ENCODE data around the gene NRG3. TPM values are rescaled to one million over a fixed set of nuclear protein-coding genes. Genes with fewer than 3 reads are reported as not detected.

The NRG3 gene
- total RNA-seq, 1 donor from 2014 or later: 32.2 TPM

DNA sequence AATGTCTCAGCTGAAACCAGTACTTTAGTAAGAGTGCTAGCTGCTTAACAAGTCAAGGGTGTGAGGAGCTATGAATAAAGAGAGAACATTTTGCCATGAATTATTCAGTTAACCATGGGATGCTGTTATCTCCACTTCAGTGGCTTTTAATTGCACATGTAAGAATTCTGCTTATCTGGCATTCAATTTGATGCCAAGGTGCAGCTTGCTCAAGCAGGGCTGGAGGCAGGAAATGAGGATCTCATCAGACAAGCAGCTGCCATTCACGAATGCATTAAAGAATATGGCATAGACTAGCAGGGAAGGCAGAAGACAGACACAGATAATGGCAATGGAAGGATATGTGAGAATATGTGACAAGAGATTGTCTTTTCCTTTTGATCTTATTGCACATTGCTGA lies 697.8 kb downstream of the NRG3 start:
- TF ChIP-seq CTCF (IDR thresholded peaks at IDR 0.05; ENCODE audit: unreplicated experiment): no peak
- no peaks in the 10 kb centered on the region for H3K27me3 Mint-ChIP-seq
- H3K4me1 Mint-ChIP-seq (ENCODE audit: low read depth): peaks cover 5% of the 10 kb centered on the region
- DNase-seq (ENCODE audit: low spot score, unreplicated experiment): no peak
- no peak overlapping the region for H3K4me3 Mint-ChIP-seq (ENCODE audit: low read depth)
- H3K36me3 Mint-ChIP-seq (ENCODE audit: insufficient read depth): no peaks in the 10 kb centered on the region
- H3K27ac Mint-ChIP-seq: no peak overlapping the region
- no peaks in the 10 kb centered on the region for H3K9me3 Mint-ChIP-seq (ENCODE audit: low read depth)

DNA sequence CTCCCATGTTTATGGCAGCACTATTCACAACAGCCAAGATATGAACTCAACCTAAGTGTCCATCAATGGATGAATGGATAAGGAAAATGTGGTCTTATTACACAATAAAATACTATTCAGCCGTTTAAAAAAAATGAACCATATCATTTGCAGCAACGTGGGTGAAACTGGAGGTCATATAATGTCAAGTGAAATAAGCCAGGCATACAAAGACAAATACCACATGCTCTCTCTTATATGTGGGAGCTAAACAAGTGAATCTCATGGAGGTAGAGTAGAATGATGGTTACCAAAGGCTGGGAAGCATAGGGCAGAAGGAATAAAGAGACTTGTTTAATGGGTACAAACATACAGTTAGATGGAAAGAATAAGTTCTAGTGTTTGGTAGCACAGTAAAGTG lies 699.1 kb downstream of the NRG3 start:
- H3K4me3 Mint-ChIP-seq (ENCODE audit: low read depth): no peak overlapping the region
- no peaks in the 10 kb centered on the region for H3K36me3 Mint-ChIP-seq (ENCODE audit: insufficient read depth)
- H3K27ac Mint-ChIP-seq: no peak overlapping the region
- H3K27me3 Mint-ChIP-seq: no peaks in the 10 kb centered on the region
- TF ChIP-seq CTCF (IDR thresholded peaks at IDR 0.05; ENCODE audit: unreplicated experiment): no peak
- H3K9me3 Mint-ChIP-seq (ENCODE audit: low read depth): no peaks in the 10 kb centered on the region
- no peak for DNase-seq (ENCODE audit: low spot score, unreplicated experiment)
- H3K4me1 Mint-ChIP-seq (ENCODE audit: low read depth): peaks cover 5% of the 10 kb centered on the region

DNA sequence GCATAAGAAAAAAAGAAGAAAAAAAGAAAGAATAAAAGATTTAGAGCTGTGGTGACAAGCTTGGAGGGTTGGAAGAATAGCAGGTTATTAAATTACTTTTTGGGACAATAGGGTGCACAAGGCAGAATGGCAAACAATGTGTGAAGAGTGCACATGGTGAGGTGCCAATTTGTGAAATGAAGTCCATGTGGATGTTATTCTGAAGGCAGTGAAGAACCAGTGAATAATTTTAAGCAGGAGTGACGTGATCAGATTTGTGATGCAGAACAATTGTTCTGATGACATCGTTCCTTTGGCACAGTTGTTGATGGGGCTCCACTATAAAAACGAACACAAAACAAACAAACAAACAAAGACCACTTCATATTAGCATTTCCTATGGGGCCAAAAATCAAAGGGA lies 700.3 kb downstream of the NRG3 start:
- H3K27ac Mint-ChIP-seq: no peak overlapping the region
- DNase-seq (ENCODE audit: low spot score, unreplicated experiment): no peak
- H3K9me3 Mint-ChIP-seq (ENCODE audit: low read depth): no peaks in the 10 kb centered on the region
- H3K4me1 Mint-ChIP-seq (ENCODE audit: low read depth): peaks cover 5% of the 10 kb centered on the region
- H3K27me3 Mint-ChIP-seq: no peaks in the 10 kb centered on the region
- no peak for TF ChIP-seq CTCF (IDR thresholded peaks at IDR 0.05; ENCODE audit: unreplicated experiment)
- no peaks in the 10 kb centered on the region for H3K36me3 Mint-ChIP-seq (ENCODE audit: insufficient read depth)
- no peak overlapping the region for H3K4me3 Mint-ChIP-seq (ENCODE audit: low read depth)

DNA sequence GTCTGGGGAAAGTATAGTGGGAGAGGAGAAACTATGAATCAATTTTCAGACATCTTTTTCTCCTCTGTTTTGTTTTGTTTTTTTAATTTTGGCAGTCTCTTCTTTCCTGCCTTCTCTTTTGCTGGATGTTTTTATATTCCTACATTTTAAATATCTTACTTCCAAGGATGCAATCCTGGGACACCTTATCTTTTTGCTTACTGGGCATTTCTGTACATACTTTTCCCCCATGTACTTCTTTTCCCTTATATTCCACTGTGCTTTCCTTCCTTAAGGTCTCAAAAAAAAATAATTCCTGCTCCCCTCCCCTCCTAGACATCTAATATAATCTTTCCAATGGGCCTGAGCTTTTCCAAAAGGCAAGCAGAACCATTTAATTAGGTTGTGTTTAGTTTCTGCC lies 701.1 kb downstream of the NRG3 start:
- no peaks in the 10 kb centered on the region for H3K9me3 Mint-ChIP-seq (ENCODE audit: low read depth)
- H3K27ac Mint-ChIP-seq: no peak overlapping the region
- no peak overlapping the region for H3K4me3 Mint-ChIP-seq (ENCODE audit: low read depth)
- DNase-seq (ENCODE audit: low spot score, unreplicated experiment): no peak
- no peaks in the 10 kb centered on the region for H3K36me3 Mint-ChIP-seq (ENCODE audit: insufficient read depth)
- peaks cover 5% of the 10 kb centered on the region for H3K4me1 Mint-ChIP-seq (ENCODE audit: low read depth)
- no peaks in the 10 kb centered on the region for H3K27me3 Mint-ChIP-seq
- no peak for TF ChIP-seq CTCF (IDR thresholded peaks at IDR 0.05; ENCODE audit: unreplicated experiment)

DNA sequence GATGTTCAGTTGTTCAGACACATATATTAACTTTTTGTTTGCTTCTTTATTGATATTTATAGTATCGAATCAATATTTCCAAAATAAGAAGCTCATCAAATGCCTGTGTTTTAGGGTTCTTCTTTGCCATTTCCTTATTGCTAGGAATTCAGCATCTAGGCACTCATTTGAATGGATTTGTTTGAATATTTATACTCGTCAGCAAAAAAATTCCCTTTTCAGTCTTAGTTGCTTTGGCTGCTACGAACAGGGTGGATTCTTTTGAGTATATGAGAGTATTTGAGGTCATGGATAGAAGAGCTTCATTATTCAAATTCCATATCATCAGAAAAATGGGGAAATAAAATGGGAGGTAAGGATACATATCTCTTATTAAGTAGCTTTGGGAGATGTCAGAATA lies 706.9 kb downstream of the NRG3 start:
- DNase-seq (ENCODE audit: low spot score, unreplicated experiment): no peak
- Mint-ChIP-seq H3K9me3 (ENCODE audit: low read depth) (no peaks in the 10 kb centered on the region), H3K4me1 (ENCODE audit: low read depth) (peaks cover 8% of the 10 kb centered on the region), H3K4me3 (ENCODE audit: low read depth) (no peak overlapping the region), H3K27ac (no peak overlapping the region), H3K27me3 (no peaks in the 10 kb centered on the region), H3K36me3 (ENCODE audit: insufficient read depth) (no peaks in the 10 kb centered on the region)
- TF ChIP-seq CTCF (IDR thresholded peaks at IDR 0.05; ENCODE audit: unreplicated experiment): no peak
